Measurements from ENCODE around the gene TMPRSS4. TPM values are rescaled to one million over a fixed set of nuclear protein-coding genes. Genes with fewer than 3 reads are reported as not detected.

The TMPRSS4 gene
- total RNA-seq, 1 experiment from 2014 or later: 99.9 TPM

DNA sequence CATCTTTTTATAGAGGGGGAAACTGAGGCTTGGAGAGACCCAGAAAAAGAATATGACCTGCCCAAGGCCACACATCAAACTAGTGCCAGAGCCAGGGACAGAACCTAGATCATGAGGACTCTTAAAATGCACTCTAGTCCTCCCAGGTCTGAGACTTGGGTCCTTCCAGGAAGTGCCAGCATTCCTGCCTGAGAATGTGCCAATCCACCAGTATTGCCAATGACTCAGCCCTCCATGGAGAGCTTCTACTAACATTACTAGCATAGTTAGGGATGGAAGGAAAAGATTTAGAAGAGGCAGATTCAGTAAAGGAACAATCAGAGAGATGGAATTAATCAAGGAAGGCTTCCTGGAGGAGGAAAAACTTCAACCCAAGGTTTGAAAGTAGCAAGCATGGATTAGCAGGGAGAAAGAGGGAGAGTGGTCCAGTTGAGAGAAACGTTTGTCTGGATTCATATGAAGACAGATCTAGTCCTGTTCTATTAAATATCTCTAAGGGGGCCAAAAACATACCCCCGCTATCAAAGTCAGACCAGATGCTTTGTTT is 30.0 kb downstream of the TMPRSS4 start:
- Mint-ChIP-seq H3K9me3 (ENCODE audit: low read depth, unreplicated experiment) (no peaks in the 10 kb centered on the region), H3K4me3 (ENCODE audit: low read depth, unreplicated experiment) (no peak overlapping the region), H3K27ac (ENCODE audit: unreplicated experiment) (no peak overlapping the region), H3K27me3 (ENCODE audit: unreplicated experiment) (no peaks in the 10 kb centered on the region), H3K36me3 (ENCODE audit: insufficient read depth, unreplicated experiment) (peaks cover 15% of the 10 kb centered on the region), H3K4me1 (ENCODE audit: low read depth, unreplicated experiment) (no peaks in the 10 kb centered on the region)
- intact Hi-C loops (cut with micrococcal nuclease; ENCODE audit: unreplicated experiment): no loop called here
- TF ChIP-seq, protein P1, sequence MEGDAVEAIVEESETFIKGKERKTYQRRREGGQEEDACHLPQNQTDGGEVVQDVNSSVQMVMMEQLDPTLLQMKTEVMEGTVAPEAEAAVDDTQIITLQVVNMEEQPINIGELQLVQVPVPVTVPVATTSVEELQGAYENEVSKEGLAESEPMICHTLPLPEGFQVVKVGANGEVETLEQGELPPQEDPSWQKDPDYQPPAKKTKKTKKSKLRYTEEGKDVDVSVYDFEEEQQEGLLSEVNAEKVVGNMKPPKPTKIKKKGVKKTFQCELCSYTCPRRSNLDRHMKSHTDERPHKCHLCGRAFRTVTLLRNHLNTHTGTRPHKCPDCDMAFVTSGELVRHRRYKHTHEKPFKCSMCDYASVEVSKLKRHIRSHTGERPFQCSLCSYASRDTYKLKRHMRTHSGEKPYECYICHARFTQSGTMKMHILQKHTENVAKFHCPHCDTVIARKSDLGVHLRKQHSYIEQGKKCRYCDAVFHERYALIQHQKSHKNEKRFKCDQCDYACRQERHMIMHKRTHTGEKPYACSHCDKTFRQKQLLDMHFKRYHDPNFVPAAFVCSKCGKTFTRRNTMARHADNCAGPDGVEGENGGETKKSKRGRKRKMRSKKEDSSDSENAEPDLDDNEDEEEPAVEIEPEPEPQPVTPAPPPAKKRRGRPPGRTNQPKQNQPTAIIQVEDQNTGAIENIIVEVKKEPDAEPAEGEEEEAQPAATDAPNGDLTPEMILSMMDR (IDR thresholded peaks at IDR 0.05; ENCODE audit: unreplicated experiment): no peak
- DNase-seq: no peak
- CTCF ChIA-PET: no interaction called here
- BruUV-seq (replicated peaks): no TSS peak

DNA sequence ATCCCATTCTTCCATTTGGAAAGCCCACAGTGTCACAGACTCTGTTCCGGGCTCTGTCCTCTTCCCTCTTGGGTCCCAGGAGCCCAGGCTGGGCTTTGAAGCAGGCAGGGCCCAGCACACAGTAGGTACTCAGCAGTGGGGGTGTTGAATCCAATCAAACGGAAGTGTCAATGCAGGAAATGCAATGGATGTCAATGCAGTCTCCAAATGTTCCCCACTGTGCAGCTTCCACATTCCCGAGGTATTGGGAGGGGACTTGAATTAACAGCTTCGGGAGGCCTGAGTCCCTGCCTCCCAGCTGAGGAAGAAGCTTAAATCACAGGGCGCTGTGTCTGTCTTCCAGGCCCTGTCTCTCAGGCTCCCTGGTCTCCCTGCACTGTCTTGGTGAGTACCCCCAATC is 31.6 kb downstream of the TMPRSS4 start:
- no TSS peak for BruUV-seq (replicated peaks)
- CTCF ChIA-PET: no interaction called here
- no peaks in the 10 kb centered on the region for H3K9me3 Mint-ChIP-seq (ENCODE audit: low read depth, unreplicated experiment)

DNA sequence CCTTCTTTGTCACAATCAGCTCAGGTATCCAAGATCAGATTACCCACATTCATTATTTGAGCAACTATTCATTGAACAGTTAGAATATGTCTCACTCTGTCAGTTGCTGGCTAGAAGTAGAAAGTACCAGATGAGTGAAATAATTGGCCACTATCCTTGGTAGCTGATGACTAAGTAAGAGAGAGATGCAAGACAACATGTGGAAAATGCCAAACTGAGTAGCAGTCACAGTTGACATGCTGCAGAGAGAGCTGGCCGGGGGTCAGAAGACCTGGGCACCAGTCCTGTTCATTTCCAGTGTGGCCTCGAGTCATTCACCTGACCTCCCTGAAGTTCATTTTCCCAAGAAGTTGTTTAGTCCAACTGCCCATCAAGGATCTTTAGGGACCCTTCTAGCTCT is 32.4 kb downstream of the TMPRSS4 start:
- TF ChIP-seq, protein P1 (IDR thresholded peaks at IDR 0.05; ENCODE audit: unreplicated experiment): no peak
- CTCF ChIA-PET: no interaction called here
- H3K27ac Mint-ChIP-seq (ENCODE audit: unreplicated experiment): no peak overlapping the region
- DNase-seq: no peak
- H3K27me3 Mint-ChIP-seq (ENCODE audit: unreplicated experiment): no peaks in the 10 kb centered on the region
- BruUV-seq (replicated peaks): no TSS peak
- intact Hi-C loops (cut with micrococcal nuclease; ENCODE audit: unreplicated experiment): no loop called here
- peaks cover 16% of the 10 kb centered on the region for H3K36me3 Mint-ChIP-seq (ENCODE audit: insufficient read depth, unreplicated experiment)
- H3K4me3 Mint-ChIP-seq (ENCODE audit: low read depth, unreplicated experiment): no peak overlapping the region
- H3K9me3 Mint-ChIP-seq (ENCODE audit: low read depth, unreplicated experiment): no peaks in the 10 kb centered on the region
- no peaks in the 10 kb centered on the region for H3K4me1 Mint-ChIP-seq (ENCODE audit: low read depth, unreplicated experiment)

More for the DNA sequence above, 31.6 kb downstream of the TMPRSS4 start:
- Mint-ChIP-seq H3K4me3 (ENCODE audit: low read depth, unreplicated experiment) (no peak overlapping the region), H3K36me3 (ENCODE audit: insufficient read depth, unreplicated experiment) (peaks cover 11% of the 10 kb centered on the region), H3K27me3 (ENCODE audit: unreplicated experiment) (no peaks in the 10 kb centered on the region), H3K27ac (ENCODE audit: unreplicated experiment) (no peak overlapping the region), H3K4me1 (ENCODE audit: low read depth, unreplicated experiment) (no peaks in the 10 kb centered on the region)
- DNase-seq: no peak
- TF ChIP-seq, protein P1 (IDR thresholded peaks at IDR 0.05; ENCODE audit: unreplicated experiment): no peak
- intact Hi-C loops (cut with micrococcal nuclease; ENCODE audit: unreplicated experiment): no loop called here

DNA sequence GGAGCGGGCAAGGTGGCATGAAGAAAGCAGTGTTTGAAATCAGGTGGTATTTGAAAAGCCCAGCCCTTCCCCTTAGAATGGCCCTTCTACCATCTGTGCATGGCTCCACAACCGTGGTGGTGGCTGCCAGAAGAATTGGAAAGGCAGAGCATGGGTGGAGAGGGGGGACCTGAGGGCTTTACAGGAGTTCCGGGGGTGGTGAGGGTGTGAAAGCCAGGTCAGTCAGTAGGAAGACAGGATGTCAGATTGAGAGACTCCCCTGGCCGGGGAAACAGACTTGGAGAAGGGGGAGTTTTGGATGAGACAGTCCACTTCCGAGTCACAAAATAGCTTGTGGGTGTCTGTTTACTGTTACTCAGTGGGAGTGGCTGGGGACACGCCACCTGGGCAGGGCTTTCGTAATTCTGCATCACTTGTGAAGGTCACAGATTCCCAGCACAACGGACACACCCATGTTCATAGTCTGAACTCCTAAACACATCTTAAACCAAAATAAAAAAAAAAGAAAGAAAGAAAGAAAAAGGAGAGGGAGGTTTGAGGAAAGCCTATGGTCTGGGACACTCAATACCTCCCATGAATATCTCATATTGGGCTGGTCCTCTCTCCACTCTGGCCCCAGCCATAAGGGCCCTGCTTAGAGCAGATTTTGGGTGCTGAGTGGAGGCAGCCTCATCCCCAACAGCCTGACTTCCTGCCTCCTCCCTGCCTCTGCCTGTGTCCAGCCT is 34.3 kb downstream of the TMPRSS4 start:
- Mint-ChIP-seq H3K27me3 (ENCODE audit: unreplicated experiment) (no peaks in the 10 kb centered on the region), H3K9me3 (ENCODE audit: low read depth, unreplicated experiment) (no peaks in the 10 kb centered on the region), H3K4me1 (ENCODE audit: low read depth, unreplicated experiment) (no peaks in the 10 kb centered on the region), H3K36me3 (ENCODE audit: insufficient read depth, unreplicated experiment) (peaks cover 21% of the 10 kb centered on the region), H3K4me3 (ENCODE audit: low read depth, unreplicated experiment) (no peak overlapping the region), H3K27ac (ENCODE audit: unreplicated experiment) (no peak overlapping the region)
- TF ChIP-seq, protein P1 (IDR thresholded peaks at IDR 0.05; ENCODE audit: unreplicated experiment): no peak
- BruUV-seq (replicated peaks): no TSS peak
- intact Hi-C loops (cut with micrococcal nuclease; ENCODE audit: unreplicated experiment): no loop called here
- DNase-seq: no peak
- CTCF ChIA-PET: no interaction called here
